HG03378 (cell line): ENCODE results near the gene SUSD5.
"Not testable (repeated sequence)": the region's sequence is repeated elsewhere in the genome, so short reads cannot be mapped to it uniquely, and the experiment has no call there.

Source experiments
- ATAC-seq: cut with Tn5 transposase; IDR thresholded peaks from one replicate; pipeline ENCODE4 v1.9.1; 2021; ENCODE audit warnings: mild to moderate bottlenecking, moderate library complexity; ENCODE audit not compliant: unreplicated experiment

SUSD5 gene

DNA sequence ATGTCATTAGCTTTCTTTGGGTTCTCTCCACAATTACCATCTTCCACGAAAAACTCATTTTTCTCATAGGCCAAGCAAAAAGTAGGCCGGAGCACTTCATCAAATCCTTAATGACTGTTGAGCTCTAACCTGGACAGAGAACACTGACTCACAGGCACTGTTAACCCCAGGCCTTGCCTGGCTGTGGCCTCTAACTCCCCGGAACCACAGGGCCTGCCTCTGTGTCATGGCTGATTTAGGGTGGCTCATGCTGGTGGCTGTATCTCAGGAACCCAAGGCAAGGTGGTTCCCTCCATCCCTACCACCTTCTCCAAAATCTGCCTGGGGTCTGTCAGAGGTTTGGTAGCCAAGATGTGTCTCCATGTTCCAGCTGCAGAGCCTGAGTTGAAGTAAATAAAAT, 101.1 kb downstream of the SUSD5 start:
- no peak for ATAC-seq

DNA sequence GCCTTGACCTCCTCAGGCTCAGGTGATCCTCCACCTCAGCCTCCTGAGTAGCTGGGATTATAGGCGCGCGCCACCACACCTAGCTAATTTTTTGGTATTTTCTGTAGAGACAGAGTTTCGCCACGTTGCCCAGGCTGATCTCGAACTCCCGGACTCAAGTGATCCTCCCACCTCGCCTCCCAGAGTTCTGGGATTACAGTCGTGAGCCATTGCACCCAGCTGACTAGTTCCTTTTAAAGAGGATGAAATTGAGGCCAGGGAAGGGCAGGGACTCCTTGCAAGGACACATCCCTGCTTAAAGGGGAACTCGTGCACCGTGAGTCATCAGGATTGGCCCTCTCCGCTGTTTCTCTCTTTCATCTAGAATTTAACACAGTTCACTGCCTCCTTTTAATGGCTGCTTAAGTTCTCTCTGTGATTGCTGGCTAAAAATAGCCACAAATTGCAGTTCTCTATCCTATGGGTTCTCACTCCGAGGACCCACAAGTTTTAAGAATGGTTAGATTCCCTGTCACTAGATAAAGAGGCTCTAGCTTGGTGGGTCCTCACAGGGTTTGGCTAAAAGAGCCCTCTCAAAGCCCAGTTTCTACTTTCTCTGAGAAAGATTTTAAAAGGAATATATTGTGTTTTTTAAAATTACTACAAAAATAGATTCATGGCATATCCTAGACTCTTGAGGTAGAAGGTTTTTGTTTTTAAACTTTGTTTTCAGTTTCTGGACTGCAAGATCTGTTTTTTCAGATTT, 103.4 kb downstream of the SUSD5 start:
- ATAC-seq: no peak

GRCh38 chr3:33114622-33115023, 104.0 kb downstream of the SUSD5 start:
- no peak for ATAC-seq

DNA sequence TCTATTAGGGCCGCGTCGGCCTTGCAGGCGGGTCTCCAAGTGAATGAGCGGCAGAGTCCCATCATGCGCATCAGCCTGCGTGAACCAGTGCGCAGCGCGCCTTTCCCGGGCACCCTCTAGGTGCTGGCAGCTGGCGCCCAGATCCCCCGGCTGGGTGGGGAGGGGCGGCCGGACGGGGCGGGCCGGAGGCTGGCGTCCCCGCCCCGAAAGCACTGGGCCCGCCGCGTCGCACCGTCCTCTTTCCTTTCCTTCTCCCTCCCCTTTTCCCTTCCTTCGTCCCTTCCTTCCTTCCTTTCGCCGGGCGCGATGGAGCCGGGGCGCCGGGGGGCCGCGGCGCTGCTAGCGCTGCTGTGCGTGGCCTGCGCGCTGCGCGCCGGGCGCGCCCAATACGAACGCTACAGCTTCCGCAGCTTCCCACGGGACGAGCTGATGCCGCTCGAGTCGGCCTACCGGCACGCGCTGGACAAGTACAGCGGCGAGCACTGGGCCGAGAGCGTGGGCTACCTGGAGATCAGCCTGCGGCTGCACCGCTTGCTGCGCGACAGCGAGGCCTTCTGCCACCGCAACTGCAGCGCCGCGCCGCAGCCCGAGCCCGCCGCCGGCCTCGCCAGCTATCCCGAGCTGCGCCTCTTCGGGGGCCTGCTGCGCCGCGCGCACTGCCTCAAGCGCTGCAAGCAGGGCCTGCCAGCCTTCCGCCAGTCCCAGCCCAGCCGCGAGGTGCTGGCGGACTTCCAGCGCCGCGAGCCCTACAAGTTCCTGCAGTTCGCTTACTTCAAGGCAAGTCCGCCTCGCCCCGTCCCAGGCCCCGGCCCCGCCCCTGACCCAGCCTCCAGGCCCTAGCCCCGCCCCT, 104.6 kb downstream of the SUSD5 start, which contains the start of gene CRTAP:
Gene CRTAP (plus strand): TSS at position 243 of the 850 bp plus-strand sequence. CDS start 64 bp downstream, at position 307.
- ATAC-seq: peak; percentile 72

DNA sequence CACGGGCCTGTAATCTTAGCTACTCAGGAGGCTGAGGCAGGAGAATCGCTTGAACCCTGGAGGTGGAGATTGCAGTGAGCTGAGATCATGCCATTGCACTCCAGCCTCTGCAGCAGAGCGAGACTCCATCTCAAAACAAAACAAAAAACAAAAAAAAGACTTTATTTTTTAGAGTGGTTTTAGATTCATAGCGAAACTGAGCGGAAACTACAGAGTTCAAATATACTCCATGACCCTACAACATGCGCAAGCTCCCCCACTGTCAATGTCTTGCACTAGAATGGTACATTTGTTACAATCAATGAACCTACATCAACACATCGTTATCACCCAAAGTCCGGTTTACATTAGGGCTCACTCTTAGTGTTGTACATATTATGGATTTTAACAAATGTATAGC, 107.0 kb downstream of the SUSD5 start:
- ATAC-seq: peak; percentile 60

- not testable (repeated sequence) for ATAC-seq
Measured at GRCh38 chr3:33106854-33107253, 111.8 kb downstream of the SUSD5 start.

- ATAC-seq: no peak
Measured at GRCh38 chr3:33105341-33105948, 113.2 kb downstream of the SUSD5 start.

GRCh38 chr3:33104803-33105202, 113.8 kb downstream of the SUSD5 start:
- no peak for ATAC-seq

GRCh38 chr3:33103480-33103879, 115.1 kb downstream of the SUSD5 start:
- no peak for ATAC-seq

DNA sequence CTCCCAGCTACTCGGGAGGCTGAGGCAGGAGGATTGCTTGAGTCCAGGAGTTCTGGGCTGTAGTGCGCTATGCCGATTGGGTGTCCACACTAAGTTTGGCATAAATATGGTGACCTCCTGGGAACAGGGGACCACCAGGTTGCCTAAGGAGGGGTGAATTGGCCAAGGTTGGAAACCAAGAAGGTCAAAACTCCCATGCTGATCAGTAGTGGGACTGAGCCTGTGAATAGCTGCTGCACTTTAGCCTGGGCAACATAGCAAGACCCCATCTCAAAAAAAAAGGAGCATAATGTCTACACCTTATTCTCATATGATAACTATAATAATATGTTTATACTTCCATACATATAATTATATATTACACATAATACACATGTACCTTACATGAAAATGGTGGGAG, 115.6 kb downstream of the SUSD5 start:
- no peak for ATAC-seq

DNA sequence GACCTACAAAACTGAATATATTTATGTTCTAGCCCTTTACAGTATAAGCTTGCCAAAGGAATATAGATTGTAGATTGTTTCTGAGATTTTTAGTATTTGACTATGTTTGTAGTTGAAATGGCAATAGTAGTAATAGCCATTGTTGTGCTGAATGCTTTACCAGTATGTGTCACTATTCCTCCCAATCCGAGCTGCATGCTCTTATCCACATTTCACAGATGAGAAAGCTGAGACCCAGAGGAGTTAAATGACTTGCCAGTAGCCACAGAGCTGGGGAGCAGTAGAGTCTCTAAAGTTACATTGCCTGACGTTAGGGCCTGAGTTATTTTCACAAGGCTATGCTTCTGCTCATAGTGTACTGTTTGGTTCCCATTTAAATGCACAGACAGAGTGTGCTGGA, 118.4 kb downstream of the SUSD5 start:
- no peak for ATAC-seq
